Endothelial cell of umbilical vein (primary cell): ENCODE data around the gene SCLT1.

Experiments used
- EZH2 ChIP-seq: IDR thresholded peaks from 2 replicates; pipeline ENCODE4 v1.6.1; 2012; ENCODE audit warnings: borderline replicate concordance, low read depth, mild to moderate bottlenecking, moderate library complexity, low read length, inconsistent platforms; ENCODE audit not compliant: severe bottlenecking
- FOS ChIP-seq: IDR thresholded peaks from 2 replicates; pipeline ENCODE4 v1.6.1; 2011; ENCODE audit warnings: mild to moderate bottlenecking, low read length, moderate library complexity, borderline replicate concordance; ENCODE audit not compliant: insufficient read depth
- MAX ChIP-seq: IDR thresholded peaks from 2 replicates; pipeline ENCODE4 v1.6.1; 2011; ENCODE audit not compliant: insufficient read depth, insufficient read length
- POLR2A ChIP-seq: IDR thresholded peaks from 2 replicates; pipeline ENCODE4 v1.6.1; 2012; ENCODE audit warnings: low read depth, mild to moderate bottlenecking, control low read depth, low read length
- POLR2AphosphoS5 ChIP-seq: IDR thresholded peaks from 2 replicates; pipeline ENCODE4 v1.6.1; 2012; ENCODE audit warnings: low read depth, mild to moderate bottlenecking, control low read depth, low read length, moderate library complexity; ENCODE audit not compliant: insufficient read depth
- TF ChIP-seq, protein P1 (sequence below), 2 donors: IDR thresholded peaks; 1 replicate in 1 of 2; 2 replicates in 1 of 2; pipeline ENCODE4 v1.5.1; 2011; ENCODE audit warnings: low read length in 2 of 2, mild to moderate bottlenecking in 2 of 2, moderate library complexity in 2 of 2, control low read depth in 1 of 2, inconsistent platforms in 1 of 2, low read depth in 1 of 2; ENCODE audit not compliant: insufficient read depth in 1 of 2; ENCODE audit errors: extremely low read depth in 1 of 2

GRCh38 chr4:128840711-128841318 is 252.5 kb downstream of the SCLT1 start:
- TF ChIP-seq, protein P1, sequence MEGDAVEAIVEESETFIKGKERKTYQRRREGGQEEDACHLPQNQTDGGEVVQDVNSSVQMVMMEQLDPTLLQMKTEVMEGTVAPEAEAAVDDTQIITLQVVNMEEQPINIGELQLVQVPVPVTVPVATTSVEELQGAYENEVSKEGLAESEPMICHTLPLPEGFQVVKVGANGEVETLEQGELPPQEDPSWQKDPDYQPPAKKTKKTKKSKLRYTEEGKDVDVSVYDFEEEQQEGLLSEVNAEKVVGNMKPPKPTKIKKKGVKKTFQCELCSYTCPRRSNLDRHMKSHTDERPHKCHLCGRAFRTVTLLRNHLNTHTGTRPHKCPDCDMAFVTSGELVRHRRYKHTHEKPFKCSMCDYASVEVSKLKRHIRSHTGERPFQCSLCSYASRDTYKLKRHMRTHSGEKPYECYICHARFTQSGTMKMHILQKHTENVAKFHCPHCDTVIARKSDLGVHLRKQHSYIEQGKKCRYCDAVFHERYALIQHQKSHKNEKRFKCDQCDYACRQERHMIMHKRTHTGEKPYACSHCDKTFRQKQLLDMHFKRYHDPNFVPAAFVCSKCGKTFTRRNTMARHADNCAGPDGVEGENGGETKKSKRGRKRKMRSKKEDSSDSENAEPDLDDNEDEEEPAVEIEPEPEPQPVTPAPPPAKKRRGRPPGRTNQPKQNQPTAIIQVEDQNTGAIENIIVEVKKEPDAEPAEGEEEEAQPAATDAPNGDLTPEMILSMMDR (IDR thresholded peaks at IDR 0.05; ENCODE audit: extremely low read depth in 1 of 2, insufficient read depth in 1 of 2, low read depth in 1 of 2, low read length in 2 of 2): no peak
- no peak for TF ChIP-seq EZH2
- TF ChIP-seq POLR2A: no peak
- TF ChIP-seq MAX: no peak
- no peak for TF ChIP-seq POLR2AphosphoS5
- TF ChIP-seq FOS: no peak
